Ovary (tissue), 3 donors: ENCODE measurements around the gene DIMT1.

Experiments used
- CTCF ChIP-seq, 3 donors: fragments of 450-650 bp in 2 of 3; fragments of 200-600 bp in 1 of 3; IDR thresholded peaks; one replicate each; pipeline versions ENCODE4 v1.5.1 to v1.8.0; 2016 to 2022; ENCODE audit warnings: antibody characterized with exemption in 3 of 3, mild to moderate bottlenecking in 1 of 3
- EP300 ChIP-seq: sonication (generic); formaldehyde crosslinking; IDR thresholded peaks from one replicate; pipeline ENCODE4 v1.6.1; 2017; ENCODE audit warnings: antibody characterized with exemption
- POLR2A ChIP-seq: fragments of 450-650 bp; IDR thresholded peaks from one replicate; pipeline ENCODE4 v1.6.1; 2017; ENCODE audit warnings: antibody characterized with exemption, mild to moderate bottlenecking, moderate library complexity
- donor health status: DM: no; HTN: no; CAD: no.

GRCh38 chr5:62343428-62343827, 60.3 kb downstream of the DIMT1 start:
- TF ChIP-seq CTCF (IDR thresholded peaks at IDR 0.05) (no peak), POLR2A (no peak), EP300 (no peak)
